22Rv1 (cell line): ENCODE measurements around the gene ZFAND4.
"Not testable (repeated sequence)": the region's sequence is repeated elsewhere in the genome, so short reads cannot be mapped to it uniquely, and the experiment has no call there.

Experiments
- ZFX ChIP-seq: fragments of 450-650 bp; IDR thresholded peaks from 2 replicates; pipeline ENCODE4 v1.6.1; 2017; ENCODE audit warnings: antibody characterized with exemption, borderline replicate concordance
- TF ChIP-seq, protein P1 (sequence below): fragments of 450-650 bp; IDR thresholded peaks from 2 replicates; pipeline ENCODE4 v1.5.1; 2017; ENCODE audit warnings: mild to moderate bottlenecking

GRCh38 chr10:45710200-45710796 is 37.7 kb upstream of the ZFAND4 start:
- TF ChIP-seq, protein P1, sequence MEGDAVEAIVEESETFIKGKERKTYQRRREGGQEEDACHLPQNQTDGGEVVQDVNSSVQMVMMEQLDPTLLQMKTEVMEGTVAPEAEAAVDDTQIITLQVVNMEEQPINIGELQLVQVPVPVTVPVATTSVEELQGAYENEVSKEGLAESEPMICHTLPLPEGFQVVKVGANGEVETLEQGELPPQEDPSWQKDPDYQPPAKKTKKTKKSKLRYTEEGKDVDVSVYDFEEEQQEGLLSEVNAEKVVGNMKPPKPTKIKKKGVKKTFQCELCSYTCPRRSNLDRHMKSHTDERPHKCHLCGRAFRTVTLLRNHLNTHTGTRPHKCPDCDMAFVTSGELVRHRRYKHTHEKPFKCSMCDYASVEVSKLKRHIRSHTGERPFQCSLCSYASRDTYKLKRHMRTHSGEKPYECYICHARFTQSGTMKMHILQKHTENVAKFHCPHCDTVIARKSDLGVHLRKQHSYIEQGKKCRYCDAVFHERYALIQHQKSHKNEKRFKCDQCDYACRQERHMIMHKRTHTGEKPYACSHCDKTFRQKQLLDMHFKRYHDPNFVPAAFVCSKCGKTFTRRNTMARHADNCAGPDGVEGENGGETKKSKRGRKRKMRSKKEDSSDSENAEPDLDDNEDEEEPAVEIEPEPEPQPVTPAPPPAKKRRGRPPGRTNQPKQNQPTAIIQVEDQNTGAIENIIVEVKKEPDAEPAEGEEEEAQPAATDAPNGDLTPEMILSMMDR: not testable (repeated sequence)
- not testable (repeated sequence) for TF ChIP-seq ZFX
